ENCODE data around the gene CEP78.

- TF ChIP-seq CTCF (IDR thresholded peaks at IDR 0.05) (no peak), EP300 (IDR thresholded peaks at IDR 0.05) (no peak)
Observed at GRCh38 chr9:78325846-78326360, 90.0 kb downstream of the CEP78 start.
